Spleen (tissue), 7 donors: ENCODE measurements around the gene NDST3.

Source experiments
- CTCF ChIP-seq, 11 experiments: fragments of 200-600 bp in 7 of 11; fragments of 450-650 bp in 4 of 11; sonication (generic) in 4 of 11; IDR thresholded peaks in 8 of 11; conservative IDR thresholded peaks in 3 of 11; 1 replicate in 7 of 11; 2 replicates in 4 of 11; pipeline versions ENCODE4 v1.4.0 to v1.8.0; 2016 to 2021; ENCODE audit warnings: antibody characterized with exemption in 11 of 11, inconsistent platforms in 4 of 11, mild to moderate bottlenecking in 1 of 11
- POLR2A ChIP-seq, 3 donors: fragments of 450-650 bp; IDR thresholded peaks; one replicate each; pipeline ENCODE4 v1.5.1; 2017; ENCODE audit warnings: antibody characterized with exemption in 3 of 3, mild to moderate bottlenecking in 1 of 3
- donor health status: DM: no; HTN: no; CAD: no; lungs with moderate emphysema.
- donor health status: DM: no; HTN: no; CAD: no.
- donor health status: DM: no; HTN: no; CAD: no.

- TF ChIP-seq POLR2A (IDR thresholded peaks at IDR 0.05) (no peak), CTCF (IDR thresholded peaks at IDR 0.05 in 8 of 11, conservative IDR thresholded peaks at IDR 0.05 in 3 of 11) (no peak)
These were observed 15.7 kb upstream of the NDST3 start for GRCh38 chr4:118018381-118019145.
